Heart left ventricle (tissue), 16 donors: ENCODE data around the gene AGGF1. TPM values are rescaled to one million over a fixed set of nuclear protein-coding genes. Genes with fewer than 3 reads are reported as not detected.

Experiments used
- ATAC-seq, 4 donors: fragments of 200-7000 bp; cut with Tn5 transposase; one replicate each; pipeline ENCODE4 v1.9.1; 2020 to 2022; ENCODE audit warnings: moderate library complexity in 4 of 4, mild to moderate bottlenecking in 3 of 4, moderate number of reproducible peaks in 1 of 4
- DNase-seq, 5 donors: peaks; one replicate each; pipeline ENCODE4 v3.0.0-alpha.2; 2020
- H3K27ac ChIP-seq, 12 donors: fragments of 200-600 bp; sonication (generic) in 4 of 12; one replicate each; pipeline versions ENCODE4 v1.5.0 to v1.8.0; 2016 to 2022; ENCODE audit warnings: mild to moderate bottlenecking in 2 of 12
- H3K27me3 ChIP-seq, 9 donors: fragments of 200-600 bp; sonication (generic) in 2 of 9; one replicate each; pipeline versions ENCODE4 v1.5.1 to v1.8.0; 2016 to 2022; ENCODE audit warnings: mild to moderate bottlenecking in 3 of 9
- H3K36me3 ChIP-seq, 9 donors: fragments of 200-600 bp; sonication (generic) in 2 of 9; one replicate each; pipeline versions ENCODE4 v1.5.0 to v1.8.0; 2018 to 2022; ENCODE audit warnings: mild to moderate bottlenecking in 2 of 9
- H3K4me1 ChIP-seq, 12 donors: fragments of 200-600 bp; sonication (generic) in 4 of 12; one replicate each; pipeline versions ENCODE4 v1.5.0 to v1.8.0; 2016 to 2022; ENCODE audit warnings: mild to moderate bottlenecking in 3 of 12
- H3K4me3 ChIP-seq, 12 donors: fragments of 200-600 bp; sonication (generic) in 4 of 12; one replicate each; pipeline versions ENCODE4 v1.5.0 to v1.8.0; 2017 to 2022; ENCODE audit warnings: mild to moderate bottlenecking in 9 of 12, moderate library complexity in 4 of 12
- H3K9me3 ChIP-seq, 12 donors: fragments of 200-600 bp; sonication (generic) in 4 of 12; one replicate each; pipeline versions ENCODE4 v1.5.0 to v1.8.0; 2016 to 2022; ENCODE audit warnings: mild to moderate bottlenecking in 1 of 12
- POLR2A ChIP-seq, 2 donors: fragments of 450-650 bp; IDR thresholded peaks; one replicate each; pipeline ENCODE4 v1.6.1; 2017; ENCODE audit warnings: antibody characterized with exemption in 2 of 2, mild to moderate bottlenecking in 2 of 2, moderate library complexity in 2 of 2
- WGBS, 4 donors: extraction: QIAGEN DNeasy Blood & Tissue Kit in 2 of 4; methylation state at CpG; one replicate each; pipeline versions ENCODE4 v1.1.5 to v1.1.7; 2013 to 2018; 5-methylcytosine and 5-hydroxymethylcytosine counted together
- intact Hi-C, 10 donors: fragments of 100-400 bp; cut with DNase I; formaldehyde crosslinking; loops; one replicate each; pipeline versions ENCODE4 v1.11.1 to v1.14.2; 2022
- polyA plus RNA-seq, 2 donors: library from polyadenylated mRNA; stranded (reverse); fragments of 200-250 nt; gene quantifications; one replicate each; pipeline ENCODE4 v1.2.3, GENCODE V29; 2013
- total RNA-seq, 9 donors: library from RNA; depleted of rRNA in 2 of 9; stranded (reverse); fragments of >200 nt in 2 of 9; fragmentation: NEBNext Ultra II Directional in 3 of 9; extraction: Animal tissue kit (Norgen Biotek cat#: 25700) in 3 of 9; gene quantifications; one replicate each; pipeline versions ENCODE4 v1.1.0 to v1.2.4, GENCODE V29; 2016 to 2023
- TF ChIP-seq, protein P1 (sequence below), 12 donors: fragments of 200-600 bp; sonication (generic) in 4 of 12; IDR thresholded peaks; one replicate each; pipeline versions ENCODE4 v1.5.0 to v1.8.0; 2018 to 2022; ENCODE audit warnings: antibody characterized with exemption in 12 of 12, mild to moderate bottlenecking in 5 of 12
- donor health status: ischemic (EF 13 %, LVEDD 7.1; RV severe dilation, severe dysfunction).
- donor health status: healthy with polysubstance abuse.
- donor health status: DM: no; HTN: yes; CAD: no.
- donor health status: DM: no; HTN: no; CAD: no.
- donor health status: ischemic (EF 25% LVEDD 6.9; RV normal size, moderate dysfunction).
- donor health status: ischemic (EF 25% LVEDD 5.7; RV mildly dilated, moderate dysfunction).
- donor health status: healthy.
- donor health status: DM: yes; HTN: yes; CAD: no.
- donor health status: ischemic (EF 35%, LVEDD 5.7; RV mildly dilated, moderate dysfunction).
- donor health status: nonischemic (EF 11% LVEDD 7.7; RV severe dilation, severe dysfunction).
- donor health status: DM: yes; HTN: yes; CAD: no.
- donor health status: PGD.
- donor health status: ischemic (EF 29% LVEDD 5.4; RV normal size, mild dysfunction).
- donor health status: nonischemic (EF 23%, LVEDD 6.1; RV moderate dilation, normal function).

The AGGF1 gene
- total and polyA plus RNA-seq, 11 donors = 6.1 to 20.1 (median 16.5) TPM

DNA sequence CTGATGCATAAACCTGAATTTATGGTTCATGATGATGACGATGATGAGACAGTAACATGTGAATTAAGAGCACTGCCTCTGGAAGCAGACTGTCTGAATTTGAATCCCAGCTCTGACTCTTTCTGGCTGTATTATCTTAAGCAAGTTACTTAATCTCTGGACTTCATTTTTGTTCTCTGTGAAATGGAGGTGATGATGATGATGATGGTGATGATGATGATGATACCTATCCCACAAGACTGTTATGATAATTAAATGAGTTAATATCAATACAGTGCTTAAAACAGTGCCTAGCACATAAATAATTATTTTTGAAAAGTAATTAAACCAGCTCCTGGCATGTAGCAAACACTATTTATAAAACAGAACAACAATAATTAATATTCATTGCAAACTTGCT is 13.2 kb upstream of the AGGF1 start:
- intact Hi-C loops = loop anchor here (1.0 to 10.0 kb wide), 7 partner anchors 145 to 415 kb away; no protein-coding TSS in a partner anchor
- Histone ChIP-seq H3K9me3 (no peaks in the 10 kb centered on the region), H3K27ac (no peak overlapping the region), H3K4me3 (no peak overlapping the region), H3K27me3 (no peaks in the 10 kb centered on the region), H3K36me3 (no peaks in the 10 kb centered on the region), H3K4me1 (peaks cover 0 to 8% (median 0%) of the 10 kb centered on the region in 12 donors)
- DNase-seq = no peak
- ATAC-seq = no peak
- WGBS, 4 donors = 83 to 95% (median 90%) methylated on average over 1 of the region's 1 CpG
- TF ChIP-seq, protein P1, sequence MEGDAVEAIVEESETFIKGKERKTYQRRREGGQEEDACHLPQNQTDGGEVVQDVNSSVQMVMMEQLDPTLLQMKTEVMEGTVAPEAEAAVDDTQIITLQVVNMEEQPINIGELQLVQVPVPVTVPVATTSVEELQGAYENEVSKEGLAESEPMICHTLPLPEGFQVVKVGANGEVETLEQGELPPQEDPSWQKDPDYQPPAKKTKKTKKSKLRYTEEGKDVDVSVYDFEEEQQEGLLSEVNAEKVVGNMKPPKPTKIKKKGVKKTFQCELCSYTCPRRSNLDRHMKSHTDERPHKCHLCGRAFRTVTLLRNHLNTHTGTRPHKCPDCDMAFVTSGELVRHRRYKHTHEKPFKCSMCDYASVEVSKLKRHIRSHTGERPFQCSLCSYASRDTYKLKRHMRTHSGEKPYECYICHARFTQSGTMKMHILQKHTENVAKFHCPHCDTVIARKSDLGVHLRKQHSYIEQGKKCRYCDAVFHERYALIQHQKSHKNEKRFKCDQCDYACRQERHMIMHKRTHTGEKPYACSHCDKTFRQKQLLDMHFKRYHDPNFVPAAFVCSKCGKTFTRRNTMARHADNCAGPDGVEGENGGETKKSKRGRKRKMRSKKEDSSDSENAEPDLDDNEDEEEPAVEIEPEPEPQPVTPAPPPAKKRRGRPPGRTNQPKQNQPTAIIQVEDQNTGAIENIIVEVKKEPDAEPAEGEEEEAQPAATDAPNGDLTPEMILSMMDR (IDR thresholded peaks at IDR 0.05) = no peak
- TF ChIP-seq POLR2A (IDR thresholded peaks at IDR 0.05) = no peak

DNA sequence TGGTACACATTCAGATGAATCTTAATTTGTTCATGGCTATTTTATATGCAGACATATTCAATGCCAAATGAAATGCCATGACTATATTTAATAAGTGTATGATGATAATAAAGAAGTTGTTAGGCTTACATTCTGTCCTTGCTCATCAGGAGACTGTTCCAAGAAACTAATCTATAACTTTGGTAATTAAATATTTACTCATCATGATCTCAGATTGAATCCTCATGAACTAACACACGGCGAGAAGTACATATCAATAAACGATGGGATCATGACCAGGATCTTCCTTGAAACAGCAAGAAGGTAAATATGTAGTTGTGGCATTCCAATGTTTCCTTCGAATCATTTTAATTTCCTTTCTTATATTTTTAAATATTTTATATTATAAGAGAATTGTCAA is 12.5 kb upstream of the AGGF1 start:
- Histone ChIP-seq H3K4me1 (peaks cover 0 to 8% (median 0%) of the 10 kb centered on the region in 12 donors), H3K4me3 (no peak overlapping the region), H3K27me3 (no peaks in the 10 kb centered on the region), H3K36me3 (no peaks in the 10 kb centered on the region), H3K27ac (no peak overlapping the region), H3K9me3 (no peaks in the 10 kb centered on the region)
- ATAC-seq = no peak
- DNase-seq = no peak
- intact Hi-C loops = loop anchor here in 8 of 10 donors (2.0 to 10.0 kb wide), 5 partner anchors 145 to 415 kb away; no protein-coding TSS in a partner anchor
- 75 to 84% (median 79%) methylated on average over 4 of the region's 4 CpGs for WGBS, 4 donors
- no peak for TF ChIP-seq POLR2A (IDR thresholded peaks at IDR 0.05)
- TF ChIP-seq, protein P1 (IDR thresholded peaks at IDR 0.05) = no peak

DNA sequence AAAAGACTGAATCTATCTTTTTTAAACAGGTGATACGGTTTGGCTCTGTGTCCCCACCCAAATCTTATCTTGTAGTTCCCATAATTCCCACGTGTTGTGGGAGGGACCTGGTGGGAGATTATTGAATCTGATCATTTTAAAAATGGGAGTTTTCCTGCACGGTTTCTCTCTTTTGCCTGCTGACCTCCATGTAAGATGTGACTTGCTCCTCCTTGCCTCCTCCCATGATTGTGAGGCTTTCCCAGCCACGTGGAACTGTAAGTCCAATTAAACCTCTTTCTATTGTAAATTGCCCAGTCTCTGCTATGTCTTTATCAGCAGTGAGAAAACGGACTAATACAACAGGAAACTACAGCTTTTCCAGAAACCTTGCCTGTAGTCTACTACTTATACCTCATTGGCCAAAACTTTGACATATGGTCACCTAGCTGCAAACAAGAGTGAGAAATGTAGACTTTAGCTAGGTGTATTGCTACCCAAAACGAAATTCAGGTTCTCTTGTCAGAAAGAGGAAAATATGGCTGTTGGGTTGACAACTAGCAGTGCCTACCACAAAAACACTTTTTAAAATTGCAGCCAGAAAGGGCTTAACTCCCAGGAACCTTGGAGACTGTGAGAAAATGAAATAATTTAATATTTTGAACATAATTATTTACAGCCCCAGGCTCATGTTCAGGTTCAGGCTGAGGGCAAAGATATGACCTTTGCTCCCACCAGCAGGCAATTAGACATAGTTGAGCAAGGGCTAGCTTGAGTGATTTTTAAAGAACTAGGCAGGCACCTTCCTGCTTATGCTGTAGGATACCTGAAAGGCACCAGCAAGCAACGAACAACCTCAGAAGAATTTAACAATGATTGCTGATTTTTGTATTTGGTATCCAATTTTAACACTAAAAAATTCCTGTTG is 7.4 kb upstream of the AGGF1 start:
- no peaks in the 10 kb centered on the region for H3K4me1 ChIP-seq
- H3K27me3 ChIP-seq = no peaks in the 10 kb centered on the region
- H3K36me3 ChIP-seq = no peaks in the 10 kb centered on the region
- H3K27ac ChIP-seq = no peak overlapping the region
- DNase-seq (no peak), ATAC-seq (no peak)
- intact Hi-C loops = loop anchor here in 1 of 10 donors (10.0 kb wide), 1 partner anchor 418 kb away; no protein-coding TSS in a partner anchor
- TF ChIP-seq POLR2A (IDR thresholded peaks at IDR 0.05) = no peak
- TF ChIP-seq, protein P1 (IDR thresholded peaks at IDR 0.05) = no peak
- WGBS, 4 donors = 55 to 68% (median 61%) methylated on average over 7 of the region's 7 CpGs
- H3K4me3 ChIP-seq = no peak overlapping the region
- H3K9me3 ChIP-seq = no peaks in the 10 kb centered on the region

DNA sequence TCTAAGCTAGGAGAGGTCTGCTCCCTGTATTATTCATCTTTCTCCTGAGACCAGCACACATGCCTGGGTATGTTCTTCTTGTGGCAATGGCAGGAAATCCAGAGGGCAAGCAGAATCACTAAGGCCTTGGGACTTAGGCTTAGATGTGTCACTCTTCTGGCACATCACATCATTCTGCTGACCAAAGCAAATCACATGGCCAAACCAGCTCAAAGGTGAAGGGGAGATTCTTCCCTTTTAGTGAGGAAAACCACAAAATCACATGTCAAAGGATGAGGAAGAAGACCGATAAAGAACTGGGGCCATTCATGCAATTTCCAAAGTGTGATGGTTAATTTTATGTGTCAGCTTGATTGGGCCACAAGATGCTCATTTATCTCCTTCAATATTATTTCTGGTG is 5.7 kb upstream of the AGGF1 start:
- H3K9me3 ChIP-seq = peaks cover 0 to 10% (median 0%) of the 10 kb centered on the region in 12 donors
- no peak for DNase-seq
- no peaks in the 10 kb centered on the region for H3K27me3 ChIP-seq
- TF ChIP-seq, protein P1 (IDR thresholded peaks at IDR 0.05) = no peak
- TF ChIP-seq POLR2A (IDR thresholded peaks at IDR 0.05) = no peak
- 86 to 95% (median 88%) methylated on average over 1 of the region's 1 CpG for WGBS, 4 donors
- intact Hi-C loops = loop anchor here in 1 of 10 donors (10.0 kb wide), 1 partner anchor 420 kb away; no protein-coding TSS in a partner anchor
- H3K36me3 ChIP-seq = no peaks in the 10 kb centered on the region
- peaks cover 0 to 2% (median under 1%) of the 10 kb centered on the region in 12 donors for H3K4me1 ChIP-seq
- H3K27ac ChIP-seq = no peak overlapping the region
- H3K4me3 ChIP-seq = no peak overlapping the region
- ATAC-seq = no peak
